ENCODE measurements around the gene ADSS2. TPM values are rescaled to one million over a fixed set of nuclear protein-coding genes. Genes with fewer than 3 reads are reported as not detected.
A peak's percentile ranks its signal among the peaks of the same experiment; 100 is the strongest.

ADSS2 gene
- total RNA-seq, 3 donors from 2014 or later: 38.6 to 49.0 (median 42.4) TPM

GRCh38 chr1:244456586-244456985 lies 4.9 kb upstream of the ADSS2 start:
- H3K36me3 ChIP-seq (ENCODE audit: low read depth): peaks cover 6% of the 10 kb centered on the region
- peaks cover 10% of the 10 kb centered on the region for H3K4me1 ChIP-seq (ENCODE audit: low read depth)
- ATAC-seq: no peak
- no peak overlapping the region for H3K4me3 ChIP-seq
- DNase-seq: no peak
- H3K9me3 ChIP-seq: no peaks in the 10 kb centered on the region
- intact Hi-C loops (cut with DNase I, micrococcal nuclease): no loop called here
- TF ChIP-seq CTCF (IDR thresholded peaks at IDR 0.05): no peak

GRCh38 chr1:244454412-244454811 lies 2.7 kb upstream of the ADSS2 start:
- H3K4me3 ChIP-seq: no peak overlapping the region
- ATAC-seq: no peak
- DNase-seq: no peak
- intact Hi-C loops (cut with DNase I, micrococcal nuclease): loop anchor here in 1 of 2 donors (5.0 kb wide), 1 partner anchor 1107 kb away; no protein-coding TSS in a partner anchor
- TF ChIP-seq CTCF (IDR thresholded peaks at IDR 0.05): no peak
- H3K36me3 ChIP-seq (ENCODE audit: low read depth): peaks cover 6% of the 10 kb centered on the region
- peaks cover 16% of the 10 kb centered on the region for H3K4me1 ChIP-seq (ENCODE audit: low read depth)
- no peaks in the 10 kb centered on the region for H3K9me3 ChIP-seq

- H3K4me1 ChIP-seq (ENCODE audit: low read depth): peaks cover 18% of the 10 kb centered on the region
- ATAC-seq: peak; percentile 97
- intact Hi-C loops (cut with DNase I, micrococcal nuclease): loop anchor here in 1 of 2 donors (5.0 kb wide), 1 partner anchor 1105 kb away; no protein-coding TSS in a partner anchor
- H3K9me3 ChIP-seq: no peaks in the 10 kb centered on the region
- peaks cover 6% of the 10 kb centered on the region for H3K36me3 ChIP-seq (ENCODE audit: low read depth)
- TF ChIP-seq CTCF (IDR thresholded peaks at IDR 0.05): peak; percentile 42
- peak; percentile 99 to 100 (median 99) for DNase-seq
- peak overlapping the region; percentile 80 for H3K4me3 ChIP-seq
Measured at GRCh38 chr1:244451951-244452795, 464 bp upstream of the ADSS2 start.

DNA sequence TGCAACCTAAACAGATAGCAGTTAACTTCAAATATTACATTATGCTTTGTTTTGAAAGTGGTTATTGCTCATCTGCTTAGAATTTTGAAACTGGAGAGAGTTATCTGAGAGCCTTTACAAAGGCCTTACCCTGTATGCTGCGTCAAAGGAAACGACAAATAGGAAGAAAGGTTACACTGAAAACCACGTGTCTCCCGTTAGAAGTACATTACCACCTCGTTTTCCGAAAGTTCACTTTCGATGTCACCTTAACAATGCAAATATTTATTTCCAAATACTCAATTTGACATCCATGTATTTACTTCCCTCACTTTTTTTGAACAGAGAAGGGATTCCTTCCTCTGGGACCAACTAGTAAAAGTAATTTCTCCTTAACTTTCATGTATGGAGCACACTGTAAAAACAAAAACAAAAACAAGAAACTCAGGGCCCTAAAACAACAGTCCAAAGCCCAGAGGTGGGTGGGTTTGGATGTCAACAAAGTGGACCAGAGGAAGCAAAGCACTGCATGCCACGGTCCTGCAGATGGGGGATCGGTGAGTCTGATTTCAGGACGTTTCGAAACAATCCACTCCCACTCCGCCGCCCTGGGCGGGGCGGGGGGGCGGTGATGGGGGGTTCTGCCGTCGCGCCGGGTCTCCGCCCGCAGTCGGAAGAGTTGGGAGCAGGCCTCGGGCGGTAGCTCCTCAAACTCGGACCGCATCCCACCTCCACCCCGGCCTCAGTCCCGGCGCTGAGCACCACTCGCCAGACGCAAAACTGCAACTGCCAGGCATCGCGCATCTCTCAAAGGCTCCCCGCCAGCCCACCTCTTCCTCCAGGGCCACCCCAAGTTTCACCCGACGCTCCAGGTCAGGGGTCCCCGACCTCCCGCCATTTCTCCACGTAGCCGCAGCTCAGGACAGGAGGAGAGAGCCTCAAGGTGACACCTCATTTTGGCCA lies 841 bp downstream of the ADSS2 start:
- H3K4me3 ChIP-seq: peak overlapping the region; percentile 80
- intact Hi-C loops (cut with DNase I, micrococcal nuclease): loop anchor here in 1 of 2 donors (5.0 kb wide), 1 partner anchor 1104 kb away; no protein-coding TSS in a partner anchor
- H3K9me3 ChIP-seq: no peaks in the 10 kb centered on the region
- ATAC-seq (peak; percentile 21), DNase-seq (peak; percentile 58 to 80 (median 79))
- peaks cover 6% of the 10 kb centered on the region for H3K36me3 ChIP-seq (ENCODE audit: low read depth)
- TF ChIP-seq CTCF (IDR thresholded peaks at IDR 0.05): no peak
- H3K4me1 ChIP-seq (ENCODE audit: low read depth): peaks cover 18% of the 10 kb centered on the region

DNA sequence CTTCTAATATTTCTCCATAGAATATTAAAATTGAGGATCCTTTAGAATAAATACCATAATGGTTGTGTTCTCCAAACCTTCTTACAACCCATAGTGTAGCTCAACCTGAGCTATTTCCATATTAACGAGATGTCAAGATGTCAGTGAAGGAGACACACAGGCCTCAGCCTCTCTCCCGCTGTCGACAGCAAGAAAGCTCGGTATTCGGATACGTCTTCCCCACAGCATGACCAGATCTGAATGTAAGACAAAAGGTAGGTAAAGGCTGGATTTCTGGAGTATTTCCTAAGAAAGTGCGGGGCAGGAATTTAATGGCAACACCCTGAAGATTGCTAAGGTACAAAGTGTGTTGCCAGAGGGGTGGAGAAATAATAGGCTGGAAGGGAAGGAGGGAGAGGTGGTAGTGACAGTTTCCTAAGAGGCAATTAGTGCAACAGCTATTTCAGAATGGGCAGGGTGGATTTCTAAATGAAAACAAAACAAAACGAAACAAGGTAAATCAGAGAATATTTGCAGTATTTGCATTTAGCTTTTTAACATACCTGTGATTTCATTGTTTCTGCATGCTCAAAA lies 1.7 kb downstream of the ADSS2 start:
- H3K4me1 ChIP-seq (ENCODE audit: low read depth): peaks cover 20% of the 10 kb centered on the region
- DNase-seq: no peak
- H3K36me3 ChIP-seq (ENCODE audit: low read depth): peaks cover 6% of the 10 kb centered on the region
- TF ChIP-seq CTCF (IDR thresholded peaks at IDR 0.05): no peak
- no peaks in the 10 kb centered on the region for H3K9me3 ChIP-seq
- intact Hi-C loops (cut with DNase I, micrococcal nuclease): loop anchor here in 1 of 2 donors (5.0 kb wide), 1 partner anchor 1103 kb away; no protein-coding TSS in a partner anchor
- ATAC-seq: no peak
- H3K4me3 ChIP-seq: no peak overlapping the region
